Activated CD4-positive, CD25-positive, alpha-beta regulatory T cell treated with anti-CD3 and anti-CD28 coated beads, Interleukin-2, amount 50 U/mL, for 24 hours (primary cell): Measurements from ENCODE around the gene MACROD1.

Experiments
- ATAC-seq, 2 donors: fragments of 150-1000 bp; cut with Tn5 transposase; one replicate each; pipeline ENCODE4 v1.10.0; 2021; ENCODE audit warnings: mild to moderate bottlenecking in 1 of 2, moderate library complexity in 1 of 2

Gene MACROD1

GRCh38 chr11:64029773-64030172 is 136.1 kb downstream of the MACROD1 start:
- ATAC-seq, result no peak

- ATAC-seq, result no peak
Observed at GRCh38 chr11:64028398-64029115, 137.4 kb downstream of the MACROD1 start.

DNA sequence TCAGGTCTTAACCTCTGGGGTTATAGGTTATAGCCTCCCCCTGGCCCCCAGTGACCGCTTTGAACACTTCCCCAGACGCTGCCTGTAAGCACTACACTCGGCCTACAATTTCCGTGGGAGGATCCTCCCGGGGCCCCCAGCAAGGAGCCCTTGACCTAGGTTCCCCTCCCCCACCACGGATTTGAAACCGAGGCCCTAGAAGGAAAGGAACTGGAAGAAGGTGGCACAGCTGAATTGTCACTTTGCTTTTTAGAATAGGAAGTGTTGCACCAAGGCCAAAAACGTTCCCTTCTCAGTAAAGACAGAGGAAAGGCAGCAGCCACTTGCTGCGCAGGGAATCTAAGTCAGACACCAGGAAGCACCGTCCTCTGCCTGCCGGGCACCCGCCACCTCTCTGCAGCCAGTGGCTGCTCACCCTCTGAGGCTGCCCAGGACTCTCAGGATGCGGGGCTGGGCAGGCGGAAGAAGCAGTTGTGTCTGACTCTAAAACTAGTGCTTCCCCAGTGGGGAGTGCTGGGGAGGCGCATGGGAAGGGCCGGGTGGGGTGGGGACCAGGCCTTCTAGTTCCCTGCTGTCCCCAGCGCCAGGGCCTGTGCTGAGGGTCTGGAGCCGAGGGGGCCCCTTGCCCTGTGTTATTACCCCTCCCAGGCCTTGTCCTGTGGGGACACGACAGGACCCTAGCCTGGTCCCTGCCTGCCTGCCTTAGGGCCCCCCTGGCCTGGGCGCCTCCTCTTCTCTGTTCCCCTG is 138.1 kb downstream of the MACROD1 start:
- no peak for ATAC-seq

DNA sequence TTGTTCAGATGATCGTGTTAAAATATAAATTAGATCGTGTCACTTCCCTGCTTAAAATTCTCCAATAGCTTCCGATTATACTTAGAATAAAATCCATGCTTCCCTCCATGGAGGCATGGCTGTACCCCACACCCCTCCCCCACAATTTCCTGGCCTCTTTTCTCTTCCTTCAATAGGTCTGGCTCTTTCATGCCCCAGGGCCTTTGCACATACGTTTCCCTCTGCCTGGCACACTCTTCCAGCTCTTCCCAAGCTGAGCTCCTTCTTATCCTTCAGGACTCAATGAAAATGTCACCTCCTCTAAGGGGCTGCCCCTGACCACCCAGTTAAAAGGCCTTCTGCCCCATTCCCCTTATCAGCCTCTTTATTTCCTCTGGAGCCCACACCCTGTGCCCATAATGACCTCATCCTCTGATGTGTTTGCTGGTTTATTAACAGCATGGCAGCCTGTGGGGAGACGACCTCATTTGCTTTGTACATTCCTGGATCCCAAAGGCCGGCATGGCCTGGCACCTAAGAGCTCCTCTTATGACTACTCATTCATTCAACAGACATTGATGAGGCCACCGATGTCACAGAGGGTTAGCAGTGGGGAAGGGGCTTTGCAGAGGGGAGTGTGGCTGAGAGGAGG is 139.2 kb downstream of the MACROD1 start:
- no peak for ATAC-seq

- no peak for ATAC-seq
Observed at GRCh38 chr11:64025205-64025604, 140.7 kb downstream of the MACROD1 start.

DNA sequence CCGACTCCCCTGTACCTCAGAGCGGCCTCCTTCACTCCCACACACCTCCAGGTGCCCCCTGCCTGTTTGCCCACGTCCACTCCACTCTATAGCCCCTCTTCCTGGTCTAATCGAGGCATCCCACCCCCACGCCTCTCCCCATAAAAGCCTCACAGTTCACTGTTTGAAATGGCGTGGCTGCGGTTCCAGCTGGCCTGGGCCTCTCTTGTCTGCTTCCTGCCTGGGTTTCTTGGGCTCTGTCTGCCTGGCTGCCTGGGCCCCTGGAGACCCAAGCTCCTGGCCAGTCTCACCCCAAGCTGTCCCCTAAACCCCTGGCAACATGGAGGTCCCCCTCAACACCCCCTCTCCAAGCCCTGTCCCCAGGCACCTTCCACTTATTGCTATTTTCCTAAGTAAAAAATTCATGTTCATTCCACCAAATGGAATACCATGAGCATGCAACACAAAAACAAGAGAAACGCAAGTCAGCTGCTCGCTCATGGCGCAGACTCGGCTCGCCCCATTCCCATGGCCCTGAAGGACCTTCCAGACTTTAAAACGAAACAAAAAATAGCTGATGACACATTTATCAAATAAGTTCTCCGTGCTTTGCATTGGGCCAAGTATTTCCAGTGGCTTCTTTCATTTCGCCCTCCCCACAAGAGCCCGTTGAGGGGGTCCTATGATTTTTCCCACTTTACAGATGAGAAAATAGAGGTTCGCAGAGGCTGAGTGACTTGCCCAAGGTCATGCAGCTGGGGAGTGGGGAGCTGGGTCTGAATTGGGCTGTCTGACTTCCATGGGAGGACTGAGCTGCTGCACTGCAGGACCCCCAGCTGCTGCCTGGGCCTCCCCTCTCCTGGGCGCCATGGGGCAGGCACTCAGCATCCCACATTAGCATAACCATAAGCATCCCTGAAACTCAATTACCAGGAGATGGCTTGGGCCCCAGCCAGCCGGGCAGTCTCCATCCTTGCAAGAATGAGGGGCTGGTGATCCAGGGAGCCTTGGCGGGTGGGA is 141.9 kb downstream of the MACROD1 start:
- no peak for ATAC-seq

- no peak for ATAC-seq
Observed at GRCh38 chr11:64022125-64022784, 143.7 kb downstream of the MACROD1 start.

DNA sequence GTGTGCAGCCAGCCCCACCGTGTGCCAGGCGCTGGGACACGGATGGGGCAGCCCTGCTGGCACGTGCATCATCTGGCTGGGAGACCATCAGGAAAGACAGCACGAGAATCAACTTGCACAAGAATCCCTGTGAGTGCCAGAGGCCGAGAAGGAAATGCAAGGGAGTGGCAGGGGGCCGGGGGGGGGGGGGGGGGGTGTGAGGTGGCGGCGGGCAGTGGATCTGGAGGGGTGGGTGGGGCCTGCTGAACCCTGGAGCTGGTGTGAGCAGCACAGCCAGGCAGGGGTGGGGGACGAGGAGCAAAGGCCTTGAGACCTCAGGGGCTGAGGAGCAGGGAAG is 144.2 kb downstream of the MACROD1 start:
- ATAC-seq, result no peak

DNA sequence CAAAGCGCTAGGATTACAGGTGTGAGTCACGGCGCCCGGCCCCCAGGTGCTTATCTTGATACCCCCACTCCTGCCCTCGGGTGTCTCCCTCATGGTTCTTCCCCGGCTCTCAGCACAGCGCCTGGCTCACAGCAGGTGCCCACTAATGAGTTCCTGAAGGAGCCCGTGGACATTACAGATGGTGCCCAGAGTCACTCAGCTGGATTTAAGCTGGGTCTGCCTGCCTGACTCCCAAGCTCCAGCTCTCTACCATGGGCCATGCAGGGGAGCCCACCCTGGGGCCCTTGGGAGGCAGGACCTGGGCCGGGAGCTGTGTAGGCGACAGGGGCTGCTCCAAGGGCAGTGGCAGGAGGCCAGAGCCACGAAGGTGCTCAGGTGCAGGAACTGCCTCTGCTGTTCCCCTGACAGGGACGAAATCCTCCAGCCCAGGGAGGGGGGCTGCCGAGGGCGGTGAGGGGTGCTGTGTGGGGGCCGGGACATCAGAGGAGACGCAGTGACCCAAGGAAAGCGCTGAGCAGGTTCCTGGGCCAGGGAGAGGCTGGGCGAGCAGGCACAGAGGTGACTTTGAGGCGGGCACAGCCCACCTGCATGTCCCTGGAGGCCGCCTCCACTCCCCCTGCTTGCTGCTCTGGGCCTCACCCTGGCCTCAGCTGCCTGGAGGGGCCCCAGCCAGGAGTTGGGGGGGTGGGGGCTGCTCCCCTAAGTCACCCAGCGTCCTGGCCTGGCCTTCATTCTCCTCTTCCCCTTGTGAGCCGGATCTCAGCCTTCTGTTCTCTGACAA is 144.7 kb downstream of the MACROD1 start:
- ATAC-seq, result no peak

DNA sequence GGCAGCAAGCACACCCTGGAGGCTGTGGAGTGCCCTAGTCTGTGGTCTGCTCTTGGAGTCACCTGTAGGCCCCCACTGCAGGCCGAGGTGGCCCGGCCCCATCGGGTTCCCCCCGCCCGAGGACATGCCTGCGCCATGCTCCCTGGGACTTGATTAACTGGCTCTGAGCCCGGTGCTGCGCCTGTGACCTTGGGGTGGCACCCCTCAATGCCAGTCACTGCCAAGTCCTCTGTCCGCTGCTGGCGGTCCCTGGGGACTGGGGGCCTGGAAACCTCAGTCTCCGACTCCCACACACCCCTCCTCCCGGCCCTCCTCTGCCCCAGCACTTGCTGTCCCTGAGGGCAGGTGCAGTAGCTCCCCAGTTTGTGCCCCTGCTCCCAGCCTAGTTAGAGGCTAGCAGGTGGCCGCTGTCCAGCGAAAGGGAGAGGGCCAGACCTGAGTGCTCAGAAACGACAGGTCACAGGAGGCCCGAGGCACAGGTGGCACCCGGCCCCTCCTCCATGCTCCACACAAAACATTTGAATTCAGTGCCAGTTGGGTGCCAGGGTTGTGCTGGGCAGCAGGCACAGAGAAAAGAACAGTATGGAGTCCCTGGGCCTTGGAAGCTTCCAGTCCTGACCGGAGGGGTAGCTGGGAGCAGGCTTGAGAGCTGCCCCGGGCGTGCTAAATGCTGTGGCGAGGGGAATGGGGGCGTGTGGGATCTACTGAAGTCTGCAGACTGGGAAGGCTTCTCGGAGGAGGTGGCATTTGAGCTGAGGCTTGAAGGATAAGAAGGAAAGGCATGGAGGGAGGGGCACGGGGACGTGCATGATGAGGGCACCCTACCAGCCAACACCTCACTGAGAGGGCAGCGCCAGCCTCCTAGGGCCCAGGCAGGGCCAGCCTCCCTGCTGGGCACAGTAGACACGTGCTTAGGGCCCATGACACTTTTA is 146.5 kb downstream of the MACROD1 start:
- ATAC-seq, result no peak

GRCh38 chr11:64018310-64018709 is 147.6 kb downstream of the MACROD1 start:
- ATAC-seq, result no peak

- no peak for ATAC-seq
Observed at GRCh38 chr11:64017945-64018224, 148.0 kb downstream of the MACROD1 start.

- ATAC-seq, result no peak
Observed at GRCh38 chr11:64015935-64016845, 149.7 kb downstream of the MACROD1 start.

DNA sequence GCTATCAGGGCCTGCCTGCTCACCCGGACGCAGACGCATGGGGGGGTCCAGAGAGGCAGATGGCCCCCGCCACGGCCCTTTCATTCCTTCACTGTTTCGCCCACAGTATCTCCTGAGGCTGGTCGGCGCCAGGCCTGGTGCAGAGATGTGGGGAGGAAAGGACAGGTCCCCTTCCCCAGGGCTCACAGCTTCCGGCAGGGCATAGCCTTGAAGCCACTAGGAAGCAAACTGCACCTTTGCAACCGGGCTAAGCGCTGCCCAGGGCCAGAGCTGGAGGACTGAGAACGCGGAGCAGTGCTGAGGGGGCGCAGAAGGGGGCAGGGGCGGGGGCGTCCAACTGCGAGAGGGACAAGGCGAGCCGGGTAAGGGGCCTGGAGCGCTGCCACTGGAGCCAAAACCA is 150.4 kb downstream of the MACROD1 start:
- no peak for ATAC-seq

DNA sequence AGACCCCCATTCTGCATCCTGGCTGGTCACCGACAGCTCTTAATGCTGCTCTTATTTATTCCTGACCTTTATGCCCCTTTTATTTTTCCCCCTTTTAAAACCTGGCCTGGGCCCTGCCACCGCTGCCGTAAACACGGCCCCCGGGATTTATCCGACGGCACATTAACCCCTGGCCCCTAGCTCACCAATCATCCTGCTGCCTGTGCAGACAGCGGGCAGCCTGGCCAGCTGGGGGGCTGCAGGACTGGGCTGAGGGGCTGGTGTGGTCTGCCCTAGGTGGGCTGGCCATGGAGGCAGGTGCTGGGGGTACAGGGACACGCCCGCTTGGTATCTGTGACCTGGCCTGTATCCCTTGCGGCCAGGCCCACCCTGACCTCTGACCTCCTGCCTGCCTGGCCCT is 151.6 kb downstream of the MACROD1 start:
- no peak for ATAC-seq

DNA sequence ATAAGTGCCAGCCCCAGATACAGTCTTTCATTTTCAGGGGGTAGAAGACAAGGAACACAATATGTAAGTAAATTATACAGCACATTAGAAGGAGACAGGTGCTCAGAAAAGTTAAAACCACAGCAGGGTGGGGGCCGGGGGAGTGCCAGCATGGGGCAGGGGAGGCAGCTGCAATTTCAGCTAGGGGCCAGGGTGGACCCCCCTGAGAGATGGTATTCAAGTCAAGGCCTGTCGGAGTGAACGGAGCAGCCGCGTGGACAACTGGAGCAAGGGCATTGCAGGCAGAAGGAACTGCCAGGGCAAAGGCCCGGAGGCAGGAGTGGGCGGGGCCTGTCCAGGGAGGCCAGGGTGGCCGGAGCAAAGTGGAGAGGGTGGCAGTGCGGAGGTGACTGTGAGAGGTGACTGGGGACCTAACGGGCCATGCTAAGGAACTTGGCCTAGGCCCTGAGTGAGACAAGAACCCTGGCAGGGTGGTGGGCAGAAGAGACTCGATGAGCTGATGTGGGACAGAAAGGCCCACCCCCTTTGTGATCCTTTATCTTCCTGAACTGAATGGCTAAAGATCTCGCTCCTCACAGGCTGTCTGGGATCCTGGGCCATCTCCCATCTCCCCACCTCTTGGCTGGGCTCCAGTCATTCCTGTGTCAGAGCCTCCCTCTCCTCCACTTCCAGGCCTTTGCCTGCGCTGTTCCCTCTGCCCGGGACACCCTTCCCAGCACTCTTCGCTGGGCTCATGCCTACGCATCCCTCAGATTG is 152.6 kb downstream of the MACROD1 start:
- ATAC-seq, result no peak

DNA sequence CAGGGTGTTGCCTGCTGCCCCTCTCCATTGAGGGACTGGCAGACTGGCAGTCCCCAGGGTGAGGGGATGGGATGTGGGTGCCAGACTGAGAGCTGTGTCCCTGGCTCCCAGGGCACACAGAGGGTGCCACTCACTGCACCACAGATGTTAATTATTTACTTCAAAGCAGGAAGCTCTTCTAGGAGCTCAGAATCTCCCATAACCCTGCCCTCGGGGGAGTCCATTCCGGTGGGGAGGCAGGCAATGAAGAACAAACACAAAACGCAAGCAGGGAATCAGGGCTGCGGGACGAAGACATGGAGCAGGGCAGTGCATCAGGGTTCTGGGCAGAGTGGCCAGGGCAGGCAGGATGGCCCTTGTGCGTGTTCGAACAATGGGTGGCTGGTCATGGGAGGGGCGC is 154.5 kb downstream of the MACROD1 start:
- ATAC-seq, result no peak

- ATAC-seq, result no peak
Observed at GRCh38 chr11:64010783-64011182, 155.1 kb downstream of the MACROD1 start.

DNA sequence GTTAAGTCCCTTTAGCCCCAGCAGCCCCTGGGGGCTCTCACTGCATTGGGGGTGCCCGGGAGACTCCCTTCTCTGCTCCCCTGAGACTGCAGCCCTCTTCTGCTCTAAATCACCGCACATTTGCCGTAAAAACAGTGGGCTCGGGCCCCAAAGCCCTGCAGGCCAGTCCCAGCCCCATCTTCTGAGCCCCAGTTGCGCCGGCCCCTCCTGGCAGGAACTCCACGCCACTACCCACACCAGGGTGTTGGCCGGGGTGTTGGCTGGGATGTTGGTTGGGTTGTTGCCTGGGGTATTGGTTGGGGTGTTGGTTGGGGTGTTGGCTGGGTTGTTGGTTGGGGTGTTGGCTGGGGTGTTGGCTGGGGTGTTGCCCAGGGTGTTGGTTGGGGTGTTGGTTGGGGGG is 156.2 kb downstream of the MACROD1 start:
- no peak for ATAC-seq
